H1 (cell line): ENCODE measurements around the gene USP16.
A peak's percentile ranks its signal among the peaks of the same experiment; 100 is the strongest.

ENCODE experiments used
- EP300 ChIP-seq, 2 experiments: IDR thresholded peaks; 1 replicate in 1 of 2; 2 replicates in 1 of 2; pipeline ENCODE4 v1.6.1; 2011 to 2012; ENCODE audit warnings: low read depth in 2 of 2, low read length in 2 of 2, mild to moderate bottlenecking in 2 of 2, borderline replicate concordance in 1 of 2, inconsistent platforms in 1 of 2, moderate library complexity in 1 of 2
- GTF2F1 ChIP-seq: IDR thresholded peaks from 2 replicates; pipeline ENCODE4 v1.6.1; 2012; ENCODE audit warnings: low read depth, low read length, improper control_type of control experiment, borderline replicate concordance
- JUN ChIP-seq: IDR thresholded peaks from 2 replicates; pipeline ENCODE4 v1.6.1; 2011; ENCODE audit warnings: low read depth, mild to moderate bottlenecking, improper control_type of control experiment, low read length
- KDM1A ChIP-seq: fragments of 200-600, 300-600 bp; sonication (generic); IDR thresholded peaks from 2 replicates; pipeline ENCODE4 v1.7.1; 2016; ENCODE audit warnings: mild to moderate bottlenecking, low read length, borderline replicate concordance
- POLR2A ChIP-seq, 2 experiments: IDR thresholded peaks; 1 replicate in 1 of 2; 2 replicates in 1 of 2; pipeline ENCODE4 v1.6.1; 2011; ENCODE audit warnings: low read depth in 2 of 2, low read length in 2 of 2, mild to moderate bottlenecking in 2 of 2; ENCODE audit errors: control extremely low read depth in 1 of 2
- SIN3A ChIP-seq, 2 experiments: IDR thresholded peaks in 1 of 2; conservative IDR thresholded peaks in 1 of 2; 2 replicates each; pipeline ENCODE4 v1.6.1; 2011 to 2012; ENCODE audit warnings: low read length in 2 of 2, improper control_type of control experiment in 1 of 2, low read depth in 1 of 2, mild to moderate bottlenecking in 1 of 2
- SIRT6 ChIP-seq: IDR thresholded peaks from one replicate; pipeline ENCODE4 v1.7.1; 2012; ENCODE audit warnings: low read length, inconsistent platforms
- SP1 ChIP-seq: IDR thresholded peaks from 2 replicates; pipeline ENCODE4 v1.6.1; 2011; ENCODE audit warnings: low read depth, low read length
- SUZ12 ChIP-seq: fragments of 200-600 bp; sonication (generic); IDR thresholded peaks from 2 replicates; pipeline ENCODE4 v1.6.1; 2012; ENCODE audit warnings: mild to moderate bottlenecking, inconsistent platforms, low read length, moderate library complexity, mixed read lengths
- YY1 ChIP-seq: IDR thresholded peaks from 2 replicates; pipeline ENCODE4 v1.6.1; 2011; ENCODE audit warnings: low read depth, mild to moderate bottlenecking, low read length
- ZNF274 ChIP-seq: IDR thresholded peaks from 2 replicates; pipeline ENCODE4 v1.7.0; 2012; ENCODE audit warnings: low read length, borderline replicate concordance; ENCODE audit errors: extremely low read depth
- TF ChIP-seq, protein P1 (sequence below), 3 experiments: IDR thresholded peaks; 1 replicate in 2 of 3; 2 replicates in 1 of 3; pipeline versions ENCODE4 v1.5.1 to v1.6.1; 2011; ENCODE audit warnings: low read length in 3 of 3, mild to moderate bottlenecking in 3 of 3, inconsistent platforms in 2 of 3, low read depth in 1 of 3, moderate library complexity in 1 of 3; ENCODE audit not compliant: insufficient read depth in 1 of 3; ENCODE audit errors: control extremely low read depth in 1 of 3

DNA sequence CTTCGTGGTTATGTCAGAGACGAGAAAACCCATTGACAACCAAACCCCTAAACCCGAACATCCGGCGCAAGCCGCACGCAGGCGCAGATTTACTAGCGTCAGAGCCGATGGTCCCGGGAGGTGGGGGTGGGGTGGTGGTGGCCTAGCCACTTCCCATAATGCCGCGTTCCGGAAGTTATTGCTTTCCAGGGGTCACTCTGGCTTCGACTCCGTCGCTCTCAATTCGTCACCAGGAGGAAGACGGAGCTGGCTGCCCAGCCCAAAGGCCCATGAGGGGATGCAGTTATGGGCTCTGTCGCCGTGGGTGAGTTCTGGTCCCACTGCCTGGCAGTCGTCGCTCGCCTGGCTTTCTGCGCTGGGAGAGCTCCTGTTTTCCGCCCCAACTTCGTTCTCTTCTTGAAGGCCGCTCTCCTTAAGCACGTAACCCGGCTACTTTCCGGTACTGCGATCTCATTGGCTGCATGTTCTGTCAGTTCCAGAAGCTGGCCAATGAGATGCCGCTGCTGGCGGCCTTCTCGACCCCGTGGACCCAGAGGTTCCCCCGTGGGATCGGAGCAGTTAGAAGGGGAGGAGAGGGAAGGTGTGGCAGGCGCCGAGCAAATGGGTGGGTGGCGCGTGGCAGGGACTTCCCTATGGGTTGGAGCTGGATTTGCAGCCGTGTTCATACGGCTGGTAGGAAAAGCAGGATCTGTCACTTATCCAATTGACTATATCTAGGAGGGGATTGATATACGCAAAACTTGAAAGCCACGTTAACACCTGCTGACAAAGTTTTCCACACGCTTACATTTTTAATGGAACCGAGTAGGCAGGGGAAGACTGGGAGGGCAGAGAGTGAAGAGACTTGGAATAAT is at the start of gene USP16:
- TF ChIP-seq KDM1A, result no peak
- TF ChIP-seq EP300 (IDR thresholded peaks at IDR 0.05; ENCODE audit: borderline replicate concordance in 1 of 2, low read depth in 2 of 2, low read length in 2 of 2), result peak in 1 of 2 experiments; percentile 48; a peak in 1 of 3 replicates
- TF ChIP-seq GTF2F1, result no peak
- TF ChIP-seq SIN3A (conservative IDR thresholded peaks at IDR 0.05 in 1 of 2, IDR thresholded peaks at IDR 0.05 in 1 of 2; ENCODE audit: low read depth in 1 of 2, low read length in 2 of 2), result peak; percentile 68 to 80; a peak in 1 of 4 replicates
- no peak for TF ChIP-seq ZNF274
- TF ChIP-seq, protein P1, sequence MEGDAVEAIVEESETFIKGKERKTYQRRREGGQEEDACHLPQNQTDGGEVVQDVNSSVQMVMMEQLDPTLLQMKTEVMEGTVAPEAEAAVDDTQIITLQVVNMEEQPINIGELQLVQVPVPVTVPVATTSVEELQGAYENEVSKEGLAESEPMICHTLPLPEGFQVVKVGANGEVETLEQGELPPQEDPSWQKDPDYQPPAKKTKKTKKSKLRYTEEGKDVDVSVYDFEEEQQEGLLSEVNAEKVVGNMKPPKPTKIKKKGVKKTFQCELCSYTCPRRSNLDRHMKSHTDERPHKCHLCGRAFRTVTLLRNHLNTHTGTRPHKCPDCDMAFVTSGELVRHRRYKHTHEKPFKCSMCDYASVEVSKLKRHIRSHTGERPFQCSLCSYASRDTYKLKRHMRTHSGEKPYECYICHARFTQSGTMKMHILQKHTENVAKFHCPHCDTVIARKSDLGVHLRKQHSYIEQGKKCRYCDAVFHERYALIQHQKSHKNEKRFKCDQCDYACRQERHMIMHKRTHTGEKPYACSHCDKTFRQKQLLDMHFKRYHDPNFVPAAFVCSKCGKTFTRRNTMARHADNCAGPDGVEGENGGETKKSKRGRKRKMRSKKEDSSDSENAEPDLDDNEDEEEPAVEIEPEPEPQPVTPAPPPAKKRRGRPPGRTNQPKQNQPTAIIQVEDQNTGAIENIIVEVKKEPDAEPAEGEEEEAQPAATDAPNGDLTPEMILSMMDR (IDR thresholded peaks at IDR 0.05; ENCODE audit: control extremely low read depth in 1 of 3, insufficient read depth in 1 of 3, low read depth in 1 of 3, low read length in 3 of 3), result peak in 1 of 3 experiments; percentile 3; a peak in 1 of 4 replicates
- no peak for TF ChIP-seq YY1
- TF ChIP-seq POLR2A (IDR thresholded peaks at IDR 0.05; ENCODE audit: control extremely low read depth in 1 of 2, low read depth in 2 of 2, low read length in 2 of 2), result peak; percentile 73 to 96
- no peak for TF ChIP-seq JUN
- TF ChIP-seq SIRT6, result no peak
- TF ChIP-seq SUZ12, result no peak
- TF ChIP-seq SP1, result peak; percentile 96
